ENCODE results near the gene PDE9A.

Gene PDE9A

GRCh38 chr21:42760951-42761751 lies 107.7 kb downstream of the PDE9A start:
- DNase-seq, result no peak

DNA sequence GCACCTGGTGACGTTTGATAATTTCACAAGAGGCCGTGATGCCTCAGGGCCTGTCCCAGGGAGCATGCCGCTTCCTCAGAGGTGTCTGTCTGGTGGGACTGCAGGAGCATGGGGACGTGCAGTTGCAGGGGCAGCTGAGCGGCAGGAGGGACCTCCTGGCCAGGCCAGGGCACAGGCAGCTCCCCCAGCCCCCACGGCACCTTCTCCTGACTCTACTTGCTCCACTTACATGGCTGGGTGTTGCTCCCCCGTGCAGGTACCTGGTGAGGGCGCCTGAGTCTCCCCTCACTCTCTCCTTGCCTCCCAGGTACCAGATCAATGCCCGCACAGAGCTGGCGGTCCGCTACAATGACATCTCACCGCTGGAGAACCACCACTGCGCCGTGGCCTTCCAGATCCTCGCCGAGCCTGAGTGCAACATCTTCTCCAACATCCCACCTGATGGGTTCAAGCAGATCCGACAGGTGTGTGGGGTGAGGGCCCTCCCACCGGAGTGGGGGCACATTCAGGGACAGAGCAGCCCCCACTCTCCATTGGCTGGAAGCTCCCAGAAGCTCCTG lies 108.4 kb downstream of the PDE9A start:
- DNase-seq, result no peak

DNA sequence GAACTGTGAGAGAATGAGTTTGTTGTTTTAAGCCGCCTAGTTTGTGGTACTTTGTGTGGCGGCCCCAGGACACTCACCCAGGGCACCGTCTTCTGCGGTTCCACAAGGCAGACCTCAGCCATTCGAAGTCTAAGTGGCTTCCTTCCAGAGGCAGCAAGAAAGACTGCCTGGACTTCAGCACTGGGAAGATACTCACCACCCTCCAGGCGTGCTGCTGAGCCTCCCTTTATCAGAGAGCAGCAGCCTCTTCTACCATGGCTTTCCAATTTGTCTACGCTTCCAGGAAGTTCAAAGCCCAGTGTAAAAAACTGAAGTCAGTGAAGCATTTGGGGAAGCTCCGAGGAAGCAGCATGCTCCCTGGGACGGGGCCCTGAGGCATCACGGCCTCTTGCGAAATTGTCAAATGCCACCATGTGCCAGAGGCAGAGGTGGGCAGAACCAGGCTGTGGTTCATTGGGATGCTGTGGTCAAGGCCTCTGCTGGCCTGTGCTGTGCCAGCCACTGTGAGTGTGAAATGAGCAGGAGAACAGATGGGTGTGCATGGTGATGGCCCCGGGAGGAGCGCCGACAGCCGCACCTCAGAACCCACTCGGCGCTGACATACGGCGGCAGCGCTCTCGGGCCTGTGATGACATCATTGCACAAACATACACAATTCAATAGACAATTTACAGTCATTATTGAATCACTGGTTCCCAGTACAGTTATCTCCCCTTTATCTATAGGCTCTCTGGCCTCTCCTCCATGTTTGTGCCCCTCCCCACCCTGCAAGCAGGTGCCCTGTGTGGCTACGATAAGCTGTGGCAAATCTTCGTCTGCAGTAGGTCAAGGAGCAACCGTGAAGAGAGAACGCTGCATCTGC lies 110.4 kb downstream of the PDE9A start:
- DNase-seq, result peak; percentile 38

DNA sequence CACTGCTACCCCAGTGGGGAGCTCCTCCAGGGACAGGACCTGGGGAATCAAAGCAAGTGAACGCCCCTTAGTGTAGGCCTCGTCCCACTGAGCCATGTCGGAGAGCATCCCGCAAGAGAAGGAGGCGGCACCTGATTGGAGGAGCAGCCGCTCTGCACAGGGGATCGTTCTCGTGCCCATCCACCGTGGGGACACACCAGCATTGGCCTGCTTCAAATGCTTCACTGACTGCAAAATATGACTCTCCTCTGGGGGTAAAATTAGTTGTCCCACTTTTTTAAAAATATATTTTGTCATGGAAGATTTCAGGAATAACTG lies 111.0 kb downstream of the PDE9A start:
- DNase-seq, result no peak

DNA sequence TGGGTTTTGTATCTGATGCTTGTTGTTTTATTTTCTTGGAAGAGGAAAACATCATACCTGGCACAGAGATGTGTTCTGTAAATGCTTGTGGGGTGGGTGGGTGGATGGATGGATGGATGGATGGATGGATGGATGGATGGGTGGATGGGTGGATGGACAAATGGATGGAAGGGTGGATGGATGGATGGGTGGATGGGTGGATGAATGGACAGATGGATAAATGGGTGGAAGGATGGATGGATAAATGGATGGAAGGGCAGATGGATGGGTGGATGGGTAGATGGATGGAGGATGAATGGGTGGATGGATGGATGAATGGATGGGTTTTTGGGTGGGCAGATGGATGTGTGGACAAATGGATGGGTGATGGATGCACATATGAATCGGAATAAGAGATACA lies 111.5 kb downstream of the PDE9A start:
- no peak for DNase-seq

DNA sequence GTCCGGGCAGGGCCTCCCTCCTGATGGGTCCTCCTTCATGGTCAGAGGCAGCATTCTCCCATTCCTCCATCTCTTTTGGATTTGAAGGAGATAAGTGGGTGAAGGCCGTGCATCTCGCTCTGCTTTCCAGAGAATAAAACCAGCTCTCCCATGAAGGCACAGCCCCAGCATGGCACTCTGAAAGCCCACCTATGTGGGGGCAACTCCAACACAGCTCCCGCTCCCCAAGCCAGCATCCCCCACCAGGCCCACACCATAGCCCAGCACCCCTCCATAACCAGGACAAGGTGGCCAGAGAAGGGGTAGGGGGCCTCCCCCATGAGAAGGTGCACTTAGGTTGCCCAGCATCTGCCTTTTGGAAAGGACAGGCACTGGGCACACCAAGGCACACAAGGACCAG lies 112.2 kb downstream of the PDE9A start:
- no peak for DNase-seq

DNA sequence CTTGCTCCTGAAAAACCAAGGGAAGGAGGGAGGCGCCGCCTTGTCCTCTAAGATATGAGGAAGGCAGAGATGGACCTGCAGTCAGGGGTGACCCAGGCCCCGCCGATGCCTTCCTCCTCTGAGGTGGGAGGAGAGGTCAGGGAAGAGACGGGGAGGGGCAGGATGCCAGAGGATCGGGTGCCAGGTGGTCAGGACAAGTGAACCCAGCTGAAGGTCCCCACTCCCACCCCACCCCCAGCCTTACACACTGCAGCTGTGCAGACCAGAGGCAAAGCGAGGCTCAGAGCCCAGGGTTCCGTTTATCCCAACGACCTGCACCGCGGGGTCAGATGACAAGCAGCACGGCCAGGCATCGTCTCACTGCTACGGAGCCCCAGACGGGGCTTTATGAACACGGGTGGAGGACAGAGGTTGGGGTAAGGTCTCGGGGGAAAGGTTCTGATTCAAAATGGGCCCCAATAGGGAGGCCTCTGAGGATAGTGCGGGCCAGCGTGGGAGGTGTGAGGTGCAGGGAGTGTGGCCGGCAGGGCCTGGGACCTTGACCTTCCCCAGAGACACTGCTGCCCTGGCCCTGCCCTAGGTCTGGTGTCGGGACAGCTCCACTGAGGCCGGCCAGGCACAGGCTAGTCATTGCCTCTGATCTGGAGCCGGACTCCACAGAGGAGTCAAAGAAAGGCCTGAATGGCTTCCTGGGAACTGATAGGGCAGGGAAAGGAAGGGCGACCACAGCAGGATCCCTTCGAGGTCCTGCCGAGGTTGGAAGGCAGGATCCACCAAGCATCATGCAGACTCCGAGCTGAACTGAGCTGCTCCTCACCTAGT lies 113.5 kb downstream of the PDE9A start:
- DNase-seq, result no peak

GRCh38 chr21:42767561-42767835 lies 114.1 kb downstream of the PDE9A start:
- DNase-seq, result no peak

DNA sequence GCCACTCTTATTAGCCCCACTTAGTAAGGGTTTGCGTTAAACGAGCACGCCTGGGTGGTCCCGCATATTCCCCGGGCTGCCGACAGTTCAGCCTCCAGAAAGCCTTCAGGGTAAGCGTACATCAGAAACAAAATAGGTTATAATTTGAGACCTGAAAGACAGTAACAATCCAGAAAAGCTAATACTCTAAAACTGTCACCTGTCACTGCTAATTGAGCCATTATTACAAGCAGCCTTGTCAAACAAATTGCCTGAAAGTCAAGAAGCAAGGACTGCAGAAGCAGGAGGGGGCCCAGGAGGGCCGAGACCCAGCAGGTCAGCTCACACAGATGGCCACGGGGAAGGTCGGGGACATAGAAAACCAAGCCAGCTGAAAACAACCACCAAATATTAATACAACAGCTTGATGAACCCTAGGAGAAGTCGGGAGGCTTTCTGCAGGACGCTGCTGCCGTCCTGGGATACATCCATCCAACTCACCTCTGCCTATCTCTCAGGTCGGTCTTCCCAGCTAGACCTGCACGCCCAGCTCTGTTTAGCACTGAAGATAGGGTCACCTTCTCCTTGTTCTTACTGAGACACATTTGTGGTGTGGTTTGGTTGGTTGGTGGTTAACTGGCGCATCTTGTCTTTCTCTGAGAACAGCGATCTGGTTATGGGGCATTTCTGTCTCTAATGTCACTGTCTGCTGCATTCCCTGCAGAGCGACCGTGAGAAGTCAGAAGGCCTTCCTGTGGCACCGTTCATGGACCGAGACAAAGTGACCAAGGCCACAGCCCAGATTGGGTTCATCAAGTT lies 115.1 kb downstream of the PDE9A start:
- DNase-seq, result no peak

GRCh38 chr21:42769183-42769819 lies 115.9 kb downstream of the PDE9A start:
- no peak for DNase-seq

DNA sequence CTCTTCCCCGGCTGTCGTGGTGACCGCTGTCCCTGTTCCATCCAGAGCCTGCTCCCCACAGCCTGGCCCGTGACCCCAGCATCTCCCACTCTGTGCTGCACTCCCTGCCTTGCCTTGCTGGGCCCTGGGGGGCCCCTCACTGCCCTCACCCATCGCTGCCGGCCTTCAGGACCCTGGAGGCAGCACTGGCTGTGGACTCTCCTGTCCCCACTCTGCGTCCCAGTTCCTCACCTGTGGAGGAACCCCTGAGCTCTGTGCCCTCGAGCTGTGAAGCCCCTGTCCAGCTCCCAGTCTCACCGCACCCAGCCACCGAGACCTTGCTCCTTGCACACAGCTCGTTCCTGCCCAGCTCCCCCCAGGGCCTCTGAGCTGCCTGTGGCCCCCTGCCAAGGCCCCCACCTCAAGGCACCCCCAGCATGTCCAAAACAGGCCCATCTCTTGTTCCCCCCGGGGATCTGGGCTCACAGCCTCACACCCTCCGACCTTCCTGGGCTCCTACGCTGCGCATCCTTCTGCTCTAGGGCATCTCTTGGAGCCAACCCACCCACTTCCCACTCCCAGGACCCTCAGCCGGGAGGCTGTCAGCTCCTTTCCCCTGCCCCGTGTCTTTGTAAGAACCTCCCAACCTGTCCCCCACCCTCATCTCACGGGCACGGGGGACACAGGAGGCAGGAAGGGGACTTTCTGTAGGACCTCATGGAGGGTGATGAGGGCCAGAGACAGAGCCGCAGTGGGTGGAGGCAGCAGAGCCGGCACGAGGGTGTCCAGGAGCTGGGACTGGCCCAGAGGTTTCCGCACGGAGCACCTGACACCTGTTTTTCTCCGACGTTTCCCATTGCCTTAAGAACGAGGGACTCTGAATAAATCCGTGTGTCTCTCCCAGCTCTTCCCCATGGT lies 116.6 kb downstream of the PDE9A start:
- DNase-seq, result no peak

- DNase-seq, result no peak
These were observed 117.5 kb downstream of the PDE9A start for GRCh38 chr21:42770717-42771502.

DNA sequence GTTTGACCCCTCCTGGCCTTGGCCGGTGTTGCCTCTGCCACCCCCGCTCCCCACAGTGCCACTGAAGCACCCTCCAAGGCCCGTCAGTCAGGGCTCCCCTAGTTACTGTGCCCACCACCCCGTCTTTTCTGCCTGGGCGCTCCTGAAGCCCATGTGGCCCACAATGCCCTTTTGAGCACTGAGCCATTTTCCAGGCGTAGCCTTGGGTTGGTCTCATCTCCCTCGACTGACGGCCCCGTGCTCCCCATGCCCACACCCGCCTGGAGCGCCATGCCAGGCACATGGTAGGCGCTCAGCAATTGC lies 118.0 kb downstream of the PDE9A start:
- DNase-seq, result no peak

- no peak for DNase-seq
These were observed 121.7 kb downstream of the PDE9A start for GRCh38 chr21:42775123-42775522.

DNA sequence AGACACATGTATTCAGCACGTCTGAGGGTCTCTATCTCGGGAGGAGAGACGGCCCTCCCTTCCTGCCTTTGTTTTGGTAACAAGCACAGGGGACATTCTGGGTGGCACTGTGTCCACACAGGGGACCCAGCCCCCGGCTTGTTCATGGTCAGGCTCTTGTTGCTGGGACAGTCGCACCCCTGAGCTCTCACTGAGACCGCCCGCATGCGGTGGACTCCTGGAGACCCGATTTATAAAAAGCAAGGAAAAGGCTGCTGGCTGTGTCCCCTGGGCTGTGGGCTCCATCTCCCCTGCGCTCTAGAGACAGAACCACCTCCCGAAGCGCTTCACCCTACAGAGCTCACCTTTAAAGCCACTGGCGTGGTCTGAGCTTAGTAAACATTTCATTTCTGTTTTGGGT lies 122.5 kb downstream of the PDE9A start:
- DNase-seq, result no peak

GRCh38 chr21:42777064-42777756 lies 123.8 kb downstream of the PDE9A start:
- no peak for DNase-seq

GRCh38 chr21:42777757-42778344 lies 124.4 kb downstream of the PDE9A start:
- DNase-seq, result peak; percentile 45

GRCh38 chr21:42779431-42779861 lies 126.0 kb downstream of the PDE9A start:
- DNase-seq, result no peak

GRCh38 chr21:42780617-42781016 lies 127.2 kb downstream of the PDE9A start:
- no peak for DNase-seq
